Natural killer cell (primary cell): ENCODE measurements around the gene OBP2A. TPM values are rescaled to one million over a fixed set of nuclear protein-coding genes. Genes with fewer than 3 reads are reported as not detected.

Experiments
- ATAC-seq, 3 donors: fragments of 150-1000 bp in 2 of 3; fragments of 200-7000 bp in 1 of 3; cut with Tn5 transposase; 1 replicate in 1 of 3; 2 replicates in 2 of 3; pipeline ENCODE4 v1.10.0; 2021; ENCODE audit warnings: mild to moderate bottlenecking in 2 of 3, moderate library complexity in 2 of 3
- DNase-seq, 2 donors: peaks; one replicate each; pipeline versions ENCODE4 v3.0.0 to v3.0.0-alpha.2; 2013 to 2021; ENCODE audit warnings: mixed read lengths in 1 of 2
- H3K27ac ChIP-seq: one replicate; pipeline ENCODE4 v1.5.1; 2013; ENCODE audit warnings: mild to moderate bottlenecking, low read length
- H3K27me3 ChIP-seq: one replicate; pipeline ENCODE4 v1.6.1; 2013; ENCODE audit warnings: low read length; ENCODE audit not compliant: control insufficient read depth, insufficient read depth
- H3K36me3 ChIP-seq: one replicate; pipeline ENCODE4 v1.6.1; 2013; ENCODE audit warnings: low read length; ENCODE audit not compliant: control insufficient read depth, insufficient read depth
- H3K4me1 ChIP-seq: one replicate; pipeline ENCODE4 v1.6.1; 2013; ENCODE audit warnings: low read length; ENCODE audit not compliant: control insufficient read depth, insufficient read depth
- H3K4me3 ChIP-seq: one replicate; pipeline ENCODE4 v1.5.1; 2013; ENCODE audit warnings: low read length
- H3K9me3 ChIP-seq: one replicate; pipeline ENCODE4 v1.6.1; 2013; ENCODE audit warnings: low read length; ENCODE audit not compliant: control insufficient read depth, insufficient read depth
- H3K27ac Mint-ChIP-seq, 2 donors: one replicate each; pipeline ENCODE4 v1.8.0; 2022; ENCODE audit warnings: mild to moderate bottlenecking in 2 of 2, mixed read lengths in 2 of 2, moderate library complexity in 1 of 2
- H3K27me3 Mint-ChIP-seq, 2 donors: one replicate each; pipeline ENCODE4 v1.8.0; 2022; ENCODE audit warnings: low read depth in 2 of 2, mixed read lengths in 2 of 2
- H3K36me3 Mint-ChIP-seq: one replicate; pipeline ENCODE4 v1.8.0; 2022; ENCODE audit warnings: mixed read lengths
- H3K4me1 Mint-ChIP-seq, 2 donors: one replicate each; pipeline ENCODE4 v1.8.0; 2022; ENCODE audit warnings: mixed read lengths in 2 of 2
- H3K4me3 Mint-ChIP-seq: one replicate; pipeline ENCODE4 v1.8.0; 2022; ENCODE audit warnings: mild to moderate bottlenecking, moderate library complexity, mixed read lengths
- H3K9me3 Mint-ChIP-seq, 2 donors: one replicate each; pipeline ENCODE4 v1.8.0; 2022; ENCODE audit warnings: mixed read lengths in 2 of 2
- CTCF ChIP-seq: fragments of 200-600 bp; IDR thresholded peaks from one replicate; pipeline ENCODE4 v1.8.0; 2022; ENCODE audit warnings: antibody characterized with exemption
- WGBS: methylation state at CpG from one replicate; pipeline ENCODE4 v1.1.7; 2013; ENCODE audit warnings: missing lambda C conversion rate; ENCODE audit not compliant: insufficient coverage; 5-methylcytosine and 5-hydroxymethylcytosine counted together
- intact Hi-C: fragments of 100-400 bp; cut with micrococcal nuclease; formaldehyde crosslinking; loops from one replicate; pipeline ENCODE4 v1.14.2; 2022
- total RNA-seq, 4 donors: library from RNA; stranded (reverse); fragments of 120-200 nt in 1 of 4; gene quantifications; one replicate each; pipeline versions ENCODE4 v1.2.3 to v1.2.4, GENCODE V29; 2013 to 2022

OBP2A gene
- total RNA-seq, 3 donors from 2014 or later (not counting 1 experiment from before 2014, with no cell fraction given), result not detected

- Histone ChIP-seq H3K4me1 (peaks cover 28% of the 10 kb centered on the region), H3K27me3 (no peaks in the 10 kb centered on the region), H3K9me3 (no peaks in the 10 kb centered on the region), H3K36me3 (peaks cover 10% of the 10 kb centered on the region), H3K4me3 (peak within 1 kb of the TSS; percentile 71), H3K27ac (peak within 1 kb of the TSS; percentile 28)
- H3K36me3 Mint-ChIP-seq, result no peaks in the 10 kb centered on the region
- intact Hi-C loops, result no loop called here
- H3K27ac Mint-ChIP-seq, result peak within 1 kb of the TSS; percentile 56 to 91
- peak; percentile 92 for TF ChIP-seq CTCF
- no peaks in the 10 kb centered on the region for H3K9me3 Mint-ChIP-seq
- WGBS, result under 1% methylated on average over 92 of the region's 92 CpGs
- ATAC-seq, result peak; percentile 96 to 97 (median 97)
- peaks cover 16 to 34% of the 10 kb centered on the region in 2 donors for H3K4me1 Mint-ChIP-seq
- DNase-seq, result peak; percentile 89
- H3K27me3 Mint-ChIP-seq, result no peaks in the 10 kb centered on the region
- H3K4me3 Mint-ChIP-seq, result peak within 1 kb of the TSS; percentile 89
These were observed 45.2 kb upstream of the OBP2A start, which contains the start of gene MRPS2 for GRCh38 chr9:135500525-135501260. Gene MRPS2, plus strand, starts transcription at chr9:135500682. Its CDS starts 29 bp downstream, at chr9:135500711.

GRCh38 chr9:135501261-135502167 lies 44.4 kb upstream of the OBP2A start:
- Histone ChIP-seq H3K4me3 (peak overlapping the region; percentile 71), H3K9me3 (no peaks in the 10 kb centered on the region), H3K27me3 (no peaks in the 10 kb centered on the region), H3K4me1 (peaks cover 28% of the 10 kb centered on the region), H3K36me3 (peaks cover 10% of the 10 kb centered on the region), H3K27ac (peak overlapping the region; percentile 28)
- WGBS, result 55% methylated on average over 38 of the region's 38 CpGs
- Mint-ChIP-seq H3K27ac (peak overlapping the region; percentile 50 to 91), H3K4me3 (peak overlapping the region; percentile 89), H3K9me3 (no peaks in the 10 kb centered on the region), H3K4me1 (peaks cover 16 to 34% of the 10 kb centered on the region in 2 donors), H3K36me3 (no peaks in the 10 kb centered on the region), H3K27me3 (no peaks in the 10 kb centered on the region)
- ATAC-seq (no peak), DNase-seq (no peak)
- intact Hi-C loops, result no loop called here
- no peak for TF ChIP-seq CTCF

- no peak for TF ChIP-seq CTCF
- intact Hi-C loops, result no loop called here
- H3K4me3 Mint-ChIP-seq, result peak overlapping the region; percentile 89
- no peaks in the 10 kb centered on the region for H3K9me3 Mint-ChIP-seq
- peaks cover 16 to 34% of the 10 kb centered on the region in 2 donors for H3K4me1 Mint-ChIP-seq
- H3K27ac Mint-ChIP-seq, result peak overlapping the region in 1 of 2 donors; percentile 50
- no peak overlapping the region for H3K4me3 ChIP-seq
- no peaks in the 10 kb centered on the region for H3K9me3 ChIP-seq
- peaks cover 28% of the 10 kb centered on the region for H3K4me1 ChIP-seq
- no peak overlapping the region for H3K27ac ChIP-seq
- DNase-seq (no peak), ATAC-seq (no peak)
- H3K36me3 ChIP-seq, result peaks cover 10% of the 10 kb centered on the region
- H3K27me3 Mint-ChIP-seq, result no peaks in the 10 kb centered on the region
- 96% methylated on average over 15 of the region's 15 CpGs for WGBS
- H3K36me3 Mint-ChIP-seq, result no peaks in the 10 kb centered on the region
- H3K27me3 ChIP-seq, result no peaks in the 10 kb centered on the region
These were observed 43.6 kb upstream of the OBP2A start for GRCh38 chr9:135502168-135502872.
